B cell (primary cell): ENCODE measurements around the gene SLC35F3. TPM values are rescaled to one million over a fixed set of nuclear protein-coding genes. Genes with fewer than 3 reads are reported as not detected.

Experiments used
- ATAC-seq: fragments of 200-7000 bp; cut with Tn5 transposase; one replicate; pipeline ENCODE4 v1.10.0; 2021; ENCODE audit warnings: low read depth, mild to moderate bottlenecking, moderate number of reproducible peaks, moderate library complexity
- CTCF ChIA-PET: fragments of 350-600 bp; sonication (Branson Sonifier 250); formaldehyde crosslinking; loops from one replicate; lab custom pipeline; 2021; ENCODE audit warnings: antibody characterized with exemption, inconsistent platforms; lab: Charles Lee
- POLR2A ChIA-PET: fragments of 350-600 bp; sonication (Branson Sonifier 250); formaldehyde crosslinking; loops from one replicate; lab custom pipeline; 2021; ENCODE audit warnings: antibody characterized with exemption; lab: Charles Lee
- DNase-seq: peaks from one replicate; pipeline ENCODE4 v3.0.0; 2013
- H2AFZ ChIP-seq: 2 replicates; pipeline ENCODE4 v1.6.1; 2012; ENCODE audit warnings: mild to moderate bottlenecking, low read depth, low read length; ENCODE audit not compliant: insufficient read depth, poor library complexity, severe bottlenecking
- H3K27ac ChIP-seq, 2 donors: 1 replicate in 1 of 2; 2 replicates in 1 of 2; pipeline ENCODE4 v1.5.1; 2012 to 2013; ENCODE audit warnings: low read length in 2 of 2, mild to moderate bottlenecking in 2 of 2, moderate library complexity in 1 of 2
- H3K27me3 ChIP-seq, 4 experiments: fragments of 200-600 bp in 1 of 4; sonication (generic) in 1 of 4; replicated peaks in 1 of 4; 1 replicate in 2 of 4; 2 replicates in 2 of 4; pipeline versions ENCODE4 v1.6.1 to v1.7.0; 2013 to 2016; ENCODE audit warnings: low read length in 3 of 4, mild to moderate bottlenecking in 2 of 4, mixed read lengths in 1 of 4, moderate library complexity in 1 of 4; ENCODE audit not compliant: insufficient read depth in 4 of 4, control insufficient read depth in 3 of 4; ENCODE audit errors: control extremely low read depth in 1 of 4
- H3K36me3 ChIP-seq, 2 experiments: replicated peaks in 1 of 2; 1 replicate in 1 of 2; 2 replicates in 1 of 2; pipeline versions ENCODE4 v1.6.1 to v1.7.1; 2013; ENCODE audit warnings: low read length in 1 of 2; ENCODE audit not compliant: insufficient read depth in 2 of 2, control insufficient read depth in 1 of 2; ENCODE audit errors: control extremely low read depth in 1 of 2, extremely low read depth in 1 of 2
- H3K4me1 ChIP-seq, 2 donors: fragments of 200-600 bp in 1 of 2; sonication (generic) in 1 of 2; 1 replicate in 1 of 2; 2 replicates in 1 of 2; pipeline versions ENCODE4 v1.5.1 to v1.6.1; 2013 to 2017; ENCODE audit warnings: low read length in 2 of 2; ENCODE audit not compliant: control insufficient read depth in 2 of 2, insufficient read depth in 2 of 2
- H3K4me2 ChIP-seq: replicated peaks from 2 replicates; pipeline ENCODE3; 2012; ENCODE audit warnings: mild to moderate bottlenecking, low read depth, low read length; ENCODE audit not compliant: poor library complexity, severe bottlenecking
- H3K4me3 ChIP-seq, 5 experiments: fragments of 200-600 bp in 1 of 5; sonication (generic) in 1 of 5; 1 replicate in 3 of 5; 2 replicates in 2 of 5; pipeline versions ENCODE4 v1.5.1 to v1.7.0; 2011 to 2016; ENCODE audit warnings: low read length in 4 of 5, mild to moderate bottlenecking in 4 of 5, low read depth in 2 of 5, control low read depth in 1 of 5, moderate library complexity in 1 of 5; ENCODE audit not compliant: insufficient read depth in 1 of 5; ENCODE audit errors: control extremely low read depth in 1 of 5, extremely low read depth in 1 of 5
- H3K79me2 ChIP-seq: fragments of 200-600 bp; sonication (generic); one replicate; pipeline ENCODE4 v1.6.0; 2016; ENCODE audit warnings: low read length; ENCODE audit not compliant: control insufficient read depth, insufficient read depth
- H3K9ac ChIP-seq: fragments of 200-600 bp; sonication (generic); 2 replicates; pipeline ENCODE4 v1.6.1; 2017; ENCODE audit warnings: mild to moderate bottlenecking, low read length, moderate library complexity
- H3K9me3 ChIP-seq, 3 donors: one replicate each; pipeline versions ENCODE4 v1.6.1 to v1.7.1; 2013; ENCODE audit warnings: low read length in 2 of 3; ENCODE audit not compliant: control insufficient read depth in 2 of 3, insufficient read depth in 1 of 3; ENCODE audit errors: control extremely low read depth in 1 of 3
- H4K20me1 ChIP-seq: 2 replicates; pipeline ENCODE4 v1.6.0; 2012; ENCODE audit warnings: mild to moderate bottlenecking, low read length; ENCODE audit not compliant: insufficient read depth, control insufficient read depth, poor library complexity, severe bottlenecking
- H3K27ac Mint-ChIP-seq: one replicate; pipeline ENCODE4 v1.8.0; 2021; ENCODE audit warnings: mixed read lengths
- H3K27me3 Mint-ChIP-seq: one replicate; pipeline ENCODE4 v1.8.0; 2021; ENCODE audit warnings: mixed read lengths
- H3K4me1 Mint-ChIP-seq: one replicate; pipeline ENCODE4 v1.8.0; 2021; ENCODE audit warnings: mixed read lengths
- H3K4me3 Mint-ChIP-seq: one replicate; pipeline ENCODE4 v1.8.0; 2021; ENCODE audit warnings: mixed read lengths
- H3K9me3 Mint-ChIP-seq: one replicate; pipeline ENCODE4 v1.8.0; 2022; ENCODE audit warnings: mixed read lengths; ENCODE audit not compliant: insufficient read depth
- EZH2 ChIP-seq: IDR thresholded peaks from 2 replicates; pipeline ENCODE4 v1.6.1; 2012; ENCODE audit warnings: borderline replicate concordance, low read depth, mild to moderate bottlenecking, moderate library complexity, low read length; ENCODE audit not compliant: insufficient read depth, poor library complexity, severe bottlenecking
- WGBS: methylation state at CpG from one replicate; pipeline ENCODE4 v1.1.5; 2013; ENCODE audit warnings: missing lambda C conversion rate; ENCODE audit not compliant: insufficient coverage; 5-methylcytosine and 5-hydroxymethylcytosine counted together
- intact Hi-C: fragments of 100-400 bp; cut with micrococcal nuclease; formaldehyde crosslinking; loops from one replicate; pipeline ENCODE4 v1.10.0; 2022
- polyA plus RNA-seq: library from polyadenylated mRNA; depleted of rRNA; stranded (reverse); fragments of >200 nt; gene quantifications from 2 replicates; pipeline ENCODE4 v1.2.3, GENCODE V29; 2012
- total RNA-seq, 2 donors: library from RNA; stranded (reverse); fragments of 120-200 nt in 1 of 2; gene quantifications; 1 replicate in 1 of 2; 2 replicates in 1 of 2; pipeline versions ENCODE4 v1.2.3 to v1.2.4, GENCODE V29; 2013 to 2022
- TF ChIP-seq, protein P1 (sequence below): fragments of 200-600 bp; IDR thresholded peaks from one replicate; pipeline ENCODE4 v1.8.0; 2022; ENCODE audit warnings: antibody characterized with exemption, mild to moderate bottlenecking

The SLC35F3 gene
- total and polyA plus RNA-seq, 2 donors (not counting 1 experiment from before 2014, with no cell fraction given), result not detected

DNA sequence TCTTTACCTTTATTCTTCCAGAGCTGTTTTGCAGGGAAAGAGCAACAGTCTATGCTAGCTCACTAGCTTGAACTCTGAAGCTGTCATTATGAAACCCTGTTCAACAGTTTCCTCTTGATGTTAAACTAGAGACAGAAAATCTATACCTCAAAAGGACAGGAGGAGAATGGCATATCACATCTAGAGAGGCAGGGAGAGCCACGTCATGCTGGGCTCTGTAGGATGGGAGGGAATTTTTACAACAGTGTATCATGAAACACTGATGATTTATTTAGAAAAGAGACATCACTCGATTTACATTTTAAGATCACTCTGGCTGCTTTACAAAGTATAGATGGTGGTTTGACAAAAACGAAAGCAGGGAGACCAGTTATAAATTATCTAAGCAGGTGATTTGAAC, 243.9 kb downstream of the SLC35F3 start:
- H3K4me3 Mint-ChIP-seq, result no peak overlapping the region
- Histone ChIP-seq H3K36me3 (no peaks in the 10 kb centered on the region), H3K4me3 (no peak overlapping the region), H3K27me3 (peaks cover 0 to 17% (median 4%) of the 10 kb centered on the region in 4 experiments), H3K9me3 (no peaks in the 10 kb centered on the region), H3K4me1 (no peaks in the 10 kb centered on the region), H4K20me1 (no peaks in the 10 kb centered on the region), H3K4me2 (no peak overlapping the region), H2AFZ (no peak overlapping the region), H3K9ac (no peak overlapping the region), H3K79me2 (no peaks in the 10 kb centered on the region), H3K27ac (no peak overlapping the region)
- DNase-seq (no peak), ATAC-seq (no peak)
- H3K9me3 Mint-ChIP-seq, result no peaks in the 10 kb centered on the region
- peaks cover 28% of the 10 kb centered on the region for H3K27me3 Mint-ChIP-seq
- TF ChIP-seq, protein P1, sequence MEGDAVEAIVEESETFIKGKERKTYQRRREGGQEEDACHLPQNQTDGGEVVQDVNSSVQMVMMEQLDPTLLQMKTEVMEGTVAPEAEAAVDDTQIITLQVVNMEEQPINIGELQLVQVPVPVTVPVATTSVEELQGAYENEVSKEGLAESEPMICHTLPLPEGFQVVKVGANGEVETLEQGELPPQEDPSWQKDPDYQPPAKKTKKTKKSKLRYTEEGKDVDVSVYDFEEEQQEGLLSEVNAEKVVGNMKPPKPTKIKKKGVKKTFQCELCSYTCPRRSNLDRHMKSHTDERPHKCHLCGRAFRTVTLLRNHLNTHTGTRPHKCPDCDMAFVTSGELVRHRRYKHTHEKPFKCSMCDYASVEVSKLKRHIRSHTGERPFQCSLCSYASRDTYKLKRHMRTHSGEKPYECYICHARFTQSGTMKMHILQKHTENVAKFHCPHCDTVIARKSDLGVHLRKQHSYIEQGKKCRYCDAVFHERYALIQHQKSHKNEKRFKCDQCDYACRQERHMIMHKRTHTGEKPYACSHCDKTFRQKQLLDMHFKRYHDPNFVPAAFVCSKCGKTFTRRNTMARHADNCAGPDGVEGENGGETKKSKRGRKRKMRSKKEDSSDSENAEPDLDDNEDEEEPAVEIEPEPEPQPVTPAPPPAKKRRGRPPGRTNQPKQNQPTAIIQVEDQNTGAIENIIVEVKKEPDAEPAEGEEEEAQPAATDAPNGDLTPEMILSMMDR, result no peak
- no peak for TF ChIP-seq EZH2
- no peak overlapping the region for H3K27ac Mint-ChIP-seq
- intact Hi-C loops, result no loop called here
- CTCF ChIA-PET, result no interaction called here
- POLR2A ChIA-PET, result no interaction called here
- 81% methylated on average over 2 of the region's 3 CpGs for WGBS
- no peaks in the 10 kb centered on the region for H3K4me1 Mint-ChIP-seq

DNA sequence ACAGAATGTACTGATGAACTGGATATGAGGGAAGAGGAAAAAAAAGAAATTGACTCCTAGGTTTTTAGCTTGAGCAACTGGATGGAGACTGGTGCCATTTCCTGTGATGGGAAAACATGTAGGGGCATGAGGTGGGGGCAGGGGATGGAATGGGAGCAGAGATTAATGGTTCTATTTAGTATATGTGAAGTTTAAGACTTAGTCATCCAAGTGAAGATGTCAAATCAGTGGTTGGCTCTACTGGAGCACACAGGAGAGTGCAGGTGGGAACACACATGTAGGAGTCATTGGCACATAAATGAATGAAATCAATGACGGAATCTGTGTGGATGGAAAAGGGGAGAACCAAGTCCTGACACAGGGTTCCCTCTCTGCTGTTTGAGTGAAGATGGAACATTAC, 244.3 kb downstream of the SLC35F3 start:
- Histone ChIP-seq H3K79me2 (no peaks in the 10 kb centered on the region), H3K27ac (no peak overlapping the region), H3K4me1 (no peaks in the 10 kb centered on the region), H4K20me1 (no peaks in the 10 kb centered on the region), H3K27me3 (peaks cover 0 to 17% (median 4%) of the 10 kb centered on the region in 4 experiments), H3K9me3 (no peaks in the 10 kb centered on the region), H3K36me3 (no peaks in the 10 kb centered on the region), H3K4me3 (no peak overlapping the region), H3K9ac (no peak overlapping the region), H3K4me2 (no peak overlapping the region), H2AFZ (no peak overlapping the region)
- ChIA-PET CTCF (no interaction called here), POLR2A (no interaction called here)
- intact Hi-C loops, result no loop called here
- no peaks in the 10 kb centered on the region for H3K4me1 Mint-ChIP-seq
- no peaks in the 10 kb centered on the region for H3K9me3 Mint-ChIP-seq
- no peak overlapping the region for H3K27ac Mint-ChIP-seq
- H3K4me3 Mint-ChIP-seq, result no peak overlapping the region
- WGBS, result 100% methylated on average over 1 of the region's 1 CpG
- no peak for ATAC-seq
- no peak for DNase-seq
- no peak for TF ChIP-seq EZH2
- TF ChIP-seq, protein P1, result no peak
- H3K27me3 Mint-ChIP-seq, result peaks cover 28% of the 10 kb centered on the region
